ENCODE measurements around the gene SPRR2G.
"Not testable (repeated sequence)": the region's sequence is repeated elsewhere in the genome, so short reads cannot be mapped to it uniquely, and the experiment has no call there.

Gene SPRR2G

DNA sequence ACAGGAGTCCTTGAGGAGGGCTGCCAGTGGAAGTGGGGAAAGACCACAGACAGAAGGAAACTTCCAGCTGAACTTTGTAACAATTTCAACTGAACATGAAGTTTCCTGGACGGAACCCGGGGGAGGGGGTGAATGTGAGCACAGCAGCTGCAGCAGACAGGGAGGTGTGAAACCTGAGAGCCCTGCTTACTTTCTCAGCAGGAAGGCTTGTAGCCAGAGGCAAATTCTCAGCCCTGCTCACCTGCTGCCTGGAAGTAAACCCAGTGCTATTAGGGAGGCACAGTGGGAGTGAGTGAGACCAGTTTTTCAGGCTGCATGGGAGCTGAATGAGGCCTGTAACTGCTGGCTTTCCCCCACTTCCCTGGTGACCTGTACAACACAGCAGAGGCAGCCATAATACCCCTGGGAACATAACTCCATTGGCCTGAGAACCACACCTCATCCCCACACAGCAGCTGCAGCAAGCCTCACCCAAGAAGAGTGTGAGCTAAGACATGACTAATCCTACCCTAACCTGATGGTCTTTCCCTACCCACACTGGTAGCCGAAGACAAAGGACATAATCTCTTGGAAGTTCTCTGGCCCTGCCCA is 27.8 kb downstream of the SPRR2G start:
- H3K4me1 ChIP-seq, result peaks cover 0 to 41% (median 22%) of the 10 kb centered on the region in 10 experiments; a peak in 16 of 20 replicates
- H3K4me3 ChIP-seq, result peak overlapping the region in 1 of 10 experiments; percentile 13; a peak in 1 of 20 replicates

GRCh38 chr1:153120945-153121344 is 29.7 kb downstream of the SPRR2G start:
- H3K4me3 ChIP-seq, result no peak overlapping the region
- peak overlapping the region in 3 of 11 experiments; percentile 65 to 83 (median 79); a peak in 2 of 22 replicates for H3K4me2 ChIP-seq
- no peaks in the 10 kb centered on the region for H3K27me3 ChIP-seq
- H3K4me1 ChIP-seq, result peaks cover 0 to 41% (median 22%) of the 10 kb centered on the region in 10 experiments; a peak in 16 of 20 replicates
- peaks cover 0 to 6% (median 0%) of the 10 kb centered on the region in 11 experiments; a peak in 3 of 22 replicates for H3K36me3 ChIP-seq
- no peak for TF ChIP-seq Cebpa-rat (IDR thresholded peaks at IDR 0.05)
- peak overlapping the region in 3 of 11 experiments; percentile 70 to 88 (median 76); a peak in 3 of 22 replicates for H3K27ac ChIP-seq
- no peak overlapping the region for H3K9ac ChIP-seq
- no peaks in the 10 kb centered on the region for H4K20me1 ChIP-seq
- peaks cover 23 to 36% (median 30%) of the 10 kb centered on the region in 11 experiments for H3K9me3 ChIP-seq (replicated peaks in 1 of 11)

More for the DNA sequence above, 27.8 kb downstream of the SPRR2G start:
- Histone ChIP-seq H3K27me3 (no peaks in the 10 kb centered on the region), H3K36me3 (peaks cover 0 to 6% (median 0%) of the 10 kb centered on the region in 11 experiments; a peak in 3 of 22 replicates), H4K20me1 (no peaks in the 10 kb centered on the region), H3K4me2 (peak overlapping the region in 9 of 11 experiments; percentile 40 to 83 (median 67); a peak in 18 of 22 replicates), H3K27ac (peak overlapping the region in 6 of 11 experiments; percentile 30 to 88 (median 73); a peak in 11 of 22 replicates), H3K9me3 (replicated peaks in 1 of 11) (peaks cover 23 to 40% (median 35%) of the 10 kb centered on the region in 11 experiments), H3K9ac (peak overlapping the region in 6 of 11 experiments; percentile 0 to 76 (median 62); a peak in 11 of 22 replicates)
- peak in 3 of 11 experiments; percentile 70 to 93 (median 78); a peak in 6 of 22 replicates for TF ChIP-seq Cebpa-rat (IDR thresholded peaks at IDR 0.05)

- no peak overlapping the region for H3K4me3 ChIP-seq
- no peaks in the 10 kb centered on the region for H3K27me3 ChIP-seq
- H3K4me1 ChIP-seq, result peaks cover 0 to 37% (median 22%) of the 10 kb centered on the region in 10 experiments; a peak in 16 of 20 replicates
- no peak overlapping the region for H3K4me2 ChIP-seq
- no peaks in the 10 kb centered on the region for H4K20me1 ChIP-seq
- H3K9ac ChIP-seq, result no peak overlapping the region
- H3K27ac ChIP-seq, result no peak overlapping the region
- peaks cover 0 to 2% (median 0%) of the 10 kb centered on the region in 11 experiments; a peak in 2 of 22 replicates for H3K36me3 ChIP-seq
- H3K9me3 ChIP-seq (replicated peaks in 1 of 11), result peaks cover 9 to 22% (median 16%) of the 10 kb centered on the region in 11 experiments
- TF ChIP-seq Cebpa-rat (IDR thresholded peaks at IDR 0.05), result no peak
These were observed 31.2 kb downstream of the SPRR2G start for GRCh38 chr1:153119491-153119971.

- H3K36me3 ChIP-seq, H4K20me1 ChIP-seq: not testable (repeated sequence)
- H3K4me2 ChIP-seq, result 0 out of 22 replicates have a peak overlapping the region, but pooled peaks of 1 of the 11 experiments have one; percentile 0
These were observed 35.4 kb downstream of the SPRR2G start for GRCh38 chr1:153115264-153115663.

DNA sequence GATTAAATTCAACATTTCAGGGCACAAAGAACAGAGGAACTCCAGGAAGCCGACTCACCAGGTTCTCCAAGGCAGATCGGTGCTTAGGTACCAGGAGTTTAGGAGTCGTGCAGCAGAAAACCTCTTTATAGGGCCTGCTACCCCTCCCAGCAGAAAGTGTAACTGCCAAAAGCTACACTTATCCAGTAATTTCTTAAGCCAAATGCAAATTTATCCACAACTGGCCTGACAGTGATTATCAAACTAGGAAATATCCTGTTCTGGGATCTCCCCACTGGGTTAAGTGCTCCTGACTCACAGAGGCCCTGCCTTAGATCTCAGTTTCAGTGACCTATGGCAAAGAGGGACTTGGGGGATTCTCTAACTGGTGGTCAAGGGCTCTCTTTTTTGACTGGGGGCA is 37.3 kb downstream of the SPRR2G start, which contains the start of gene SPRR2F:
SPRR2F (minus strand) TSS at position 101 of the 400 bp plus-strand sequence. CDS start 783 bp downstream, outside the sequence.
- Histone ChIP-seq H3K27me3 (no peaks in the 10 kb centered on the region), H3K4me3 (no peak within 1 kb of the TSS), H3K4me2 (no peak within 1 kb of the TSS), H3K9me3 (replicated peaks in 1 of 11) (peaks cover 0 to 2% (median 1%) of the 10 kb centered on the region in 11 experiments; a peak in 3 of 22 replicates), H4K20me1 (no peaks in the 10 kb centered on the region), H3K9ac (no peak within 1 kb of the TSS), H3K4me1 (peaks cover 0 to 5% (median 0%) of the 10 kb centered on the region in 10 experiments; a peak in 1 of 20 replicates), H3K27ac (no peak within 1 kb of the TSS), H3K36me3 (no peaks in the 10 kb centered on the region)
- no peak for TF ChIP-seq Cebpa-rat (IDR thresholded peaks at IDR 0.05)

More at GRCh38 chr1:153115264-153115663, 35.4 kb downstream of the SPRR2G start:
- not testable (repeated sequence) for H3K4me1 ChIP-seq; H3K27me3 ChIP-seq; H3K27ac ChIP-seq; H3K9me3 ChIP-seq (replicated peaks in 1 of 11); H3K4me3 ChIP-seq; H3K9ac ChIP-seq

DNA sequence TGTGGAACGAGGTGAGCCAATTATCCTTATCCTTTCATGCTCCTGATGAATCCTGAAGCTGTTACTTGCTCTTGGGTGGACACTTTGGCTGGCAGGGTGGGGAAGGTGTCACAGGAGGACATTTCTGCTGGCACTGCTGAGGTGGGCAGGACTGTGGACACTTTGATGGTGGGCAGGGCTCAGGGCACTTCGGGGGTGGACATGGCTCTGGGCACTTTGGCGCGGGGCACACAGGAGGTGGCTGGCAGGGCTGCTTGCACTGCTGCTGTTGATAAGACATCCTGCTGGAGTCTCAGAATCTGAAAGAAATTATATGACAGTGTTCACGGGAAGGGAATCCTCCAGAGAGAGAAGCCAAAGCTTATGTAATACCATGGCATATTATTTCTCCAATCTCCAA is 38.2 kb downstream of the SPRR2G start:
- H3K4me1 ChIP-seq, result not testable (repeated sequence)

DNA sequence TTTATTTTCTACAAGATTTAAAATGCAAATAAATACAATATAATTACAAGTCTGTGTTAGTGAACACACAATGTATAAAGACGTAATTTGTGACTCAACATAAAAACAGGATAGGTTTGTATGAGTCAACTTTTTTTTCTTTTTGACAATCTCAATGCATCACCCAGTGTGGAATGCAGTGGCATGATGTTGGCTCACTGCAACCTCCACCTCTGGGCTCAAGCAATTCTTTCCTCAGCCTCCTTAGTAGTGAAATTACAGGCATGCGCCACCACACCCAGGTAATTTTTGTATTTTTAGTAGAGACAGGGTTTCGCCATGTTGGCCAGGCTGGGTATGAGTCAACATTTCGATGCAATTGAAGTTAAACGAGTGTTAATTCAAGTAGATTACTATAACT is 50.4 kb downstream of the SPRR2G start:
- Histone ChIP-seq H3K9me3 (replicated peaks in 1 of 11) (peaks cover 5 to 15% (median 8%) of the 10 kb centered on the region in 11 experiments; a peak in 17 of 22 replicates), H3K4me3 (no peak overlapping the region), H3K4me2 (no peak overlapping the region), H3K9ac (no peak overlapping the region), H3K27ac (no peak overlapping the region), H4K20me1 (no peaks in the 10 kb centered on the region), H3K36me3 (no peaks in the 10 kb centered on the region), H3K27me3 (no peaks in the 10 kb centered on the region), H3K4me1 (no peaks in the 10 kb centered on the region)
- no peak for TF ChIP-seq Cebpa-rat (IDR thresholded peaks at IDR 0.05)

More for the DNA sequence above, 38.2 kb downstream of the SPRR2G start:
- H3K9me3 ChIP-seq (replicated peaks in 1 of 11), result peaks cover 3 to 11% (median 6%) of the 10 kb centered on the region in 11 experiments; a peak in 20 of 22 replicates
- not testable (repeated sequence) for H3K9ac ChIP-seq, H3K27ac ChIP-seq, H4K20me1 ChIP-seq, H3K4me2 ChIP-seq, H3K27me3 ChIP-seq, H3K36me3 ChIP-seq, H3K4me3 ChIP-seq

Measured in BLaER1 treated with 17β-estradiol and CSF1 and Interleukin-3, amounts not matched to agents 10 nM and 100 nM (cell line).